Measurements from ENCODE around the gene IGFL4.
A peak's percentile ranks its signal among the peaks of the same experiment; 100 is the strongest.

GRCh38 chr19:46016426-46017094 lies 24.2 kb downstream of the IGFL4 start:
- peak; percentile 62 for TF ChIP-seq CTCF (IDR thresholded peaks at IDR 0.05; ENCODE audit: insufficient read depth, low read depth, low read length)
- TF ChIP-seq EZH2 (IDR thresholded peaks at IDR 0.05; ENCODE audit: insufficient read depth, low read length): peak; percentile 58

Data from astrocyte (in vitro differentiated cells and primary cell).